ENCODE measurements around the gene CAD.
A peak's percentile ranks its signal among the peaks of the same experiment; 100 is the strongest.

Gene CAD

GRCh38 chr2:27281855-27282559, 64.8 kb downstream of the CAD start, which contains the start of gene TRIM54:
Gene TRIM54 (plus strand): TSS chr2:27282429. CDS start chr2:27282732, 303 bp downstream.
- DNase-seq (ENCODE audit: low spot score): no peak

GRCh38 chr2:27282892-27283291, 65.7 kb downstream of the CAD start:
- no peak for DNase-seq (ENCODE audit: low spot score)

- no peak for DNase-seq (ENCODE audit: low spot score)
Measured at GRCh38 chr2:27284996-27285395, 67.8 kb downstream of the CAD start.

GRCh38 chr2:27285481-27285880, 68.3 kb downstream of the CAD start:
- DNase-seq (ENCODE audit: low spot score): no peak

- DNase-seq (ENCODE audit: low spot score): no peak
Measured at GRCh38 chr2:27288610-27289009, 71.4 kb downstream of the CAD start.

- no peak for DNase-seq (ENCODE audit: low spot score)
Measured at GRCh38 chr2:27290549-27290948, 73.4 kb downstream of the CAD start.

- peak; percentile 34 for DNase-seq (ENCODE audit: low spot score)
Measured at GRCh38 chr2:27291865-27292264, 74.7 kb downstream of the CAD start.

Measured in SW480 (cell line).